ENCODE results near the gene SAT1.
A peak's percentile ranks its signal among the peaks of the same experiment; 100 is the strongest.

Gene SAT1

GRCh38 chrX:23776363-23776762 is 6.6 kb upstream of the SAT1 start:
- no peak for DNase-seq (ENCODE audit: low read depth, low spot score)

DNA sequence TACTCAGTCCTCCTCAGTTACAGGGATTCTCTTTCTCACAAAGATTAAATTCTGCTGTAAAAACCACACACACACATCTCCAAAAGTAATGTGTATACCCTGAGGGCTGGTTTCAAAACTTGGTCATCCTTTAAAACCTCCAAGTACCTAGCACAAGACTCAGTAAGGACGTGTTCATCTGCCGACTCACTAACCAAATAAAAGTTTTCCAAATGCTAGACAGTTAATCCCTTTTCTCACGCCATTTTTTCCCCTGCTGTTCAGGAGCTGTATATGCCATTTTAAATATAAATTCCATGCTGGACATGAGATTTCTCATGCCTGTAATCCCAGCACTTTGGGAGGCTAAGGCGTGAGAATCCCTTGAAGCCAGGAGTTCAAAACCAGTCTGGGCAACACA is 3.9 kb upstream of the SAT1 start:
- DNase-seq (ENCODE audit: low read depth, low spot score): no peak

- no peak for DNase-seq (ENCODE audit: low read depth, low spot score)
These were observed 518 bp upstream of the SAT1 start for GRCh38 chrX:23782455-23782854.

DNA sequence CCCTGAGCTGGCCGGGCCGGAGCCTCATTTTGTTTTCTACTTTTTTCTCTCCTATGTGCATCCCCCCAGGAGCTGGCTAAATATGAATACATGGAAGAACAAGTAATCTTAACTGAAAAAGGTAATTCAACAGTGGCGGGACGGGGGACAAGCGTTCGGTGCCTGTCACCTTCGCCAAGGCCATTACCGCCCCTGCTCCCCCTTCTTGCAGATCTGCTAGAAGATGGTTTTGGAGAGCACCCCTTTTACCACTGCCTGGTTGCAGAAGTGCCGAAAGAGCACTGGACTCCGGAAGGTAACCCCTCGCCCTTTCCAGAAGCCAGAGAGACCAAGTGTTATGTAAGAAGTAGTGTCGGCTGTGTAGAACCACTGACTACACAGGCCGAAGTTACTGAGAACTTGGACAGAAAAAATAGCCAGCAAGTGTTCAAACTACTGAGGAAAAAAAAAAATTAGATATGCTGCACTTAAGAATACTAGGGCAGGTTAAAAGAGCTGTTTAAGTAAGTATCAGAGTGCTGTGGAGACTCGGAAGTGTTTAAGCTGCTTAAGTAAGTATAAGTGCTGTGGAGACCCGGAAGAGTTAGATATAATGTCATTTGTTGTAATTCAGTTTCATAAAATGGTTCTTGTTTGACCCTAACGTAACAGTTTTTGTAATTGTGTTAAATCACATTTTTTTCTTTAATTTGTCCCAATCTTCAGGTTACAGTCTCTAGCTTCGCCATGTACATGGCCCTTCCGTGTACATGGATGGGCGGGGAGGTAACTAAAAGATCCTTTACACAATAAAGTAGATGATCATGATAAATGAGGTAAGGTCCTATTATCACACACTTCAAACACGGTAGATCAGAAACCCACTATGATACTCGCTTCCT is 856 bp downstream of the SAT1 start:
- DNase-seq (ENCODE audit: low read depth, low spot score): no peak

DNA sequence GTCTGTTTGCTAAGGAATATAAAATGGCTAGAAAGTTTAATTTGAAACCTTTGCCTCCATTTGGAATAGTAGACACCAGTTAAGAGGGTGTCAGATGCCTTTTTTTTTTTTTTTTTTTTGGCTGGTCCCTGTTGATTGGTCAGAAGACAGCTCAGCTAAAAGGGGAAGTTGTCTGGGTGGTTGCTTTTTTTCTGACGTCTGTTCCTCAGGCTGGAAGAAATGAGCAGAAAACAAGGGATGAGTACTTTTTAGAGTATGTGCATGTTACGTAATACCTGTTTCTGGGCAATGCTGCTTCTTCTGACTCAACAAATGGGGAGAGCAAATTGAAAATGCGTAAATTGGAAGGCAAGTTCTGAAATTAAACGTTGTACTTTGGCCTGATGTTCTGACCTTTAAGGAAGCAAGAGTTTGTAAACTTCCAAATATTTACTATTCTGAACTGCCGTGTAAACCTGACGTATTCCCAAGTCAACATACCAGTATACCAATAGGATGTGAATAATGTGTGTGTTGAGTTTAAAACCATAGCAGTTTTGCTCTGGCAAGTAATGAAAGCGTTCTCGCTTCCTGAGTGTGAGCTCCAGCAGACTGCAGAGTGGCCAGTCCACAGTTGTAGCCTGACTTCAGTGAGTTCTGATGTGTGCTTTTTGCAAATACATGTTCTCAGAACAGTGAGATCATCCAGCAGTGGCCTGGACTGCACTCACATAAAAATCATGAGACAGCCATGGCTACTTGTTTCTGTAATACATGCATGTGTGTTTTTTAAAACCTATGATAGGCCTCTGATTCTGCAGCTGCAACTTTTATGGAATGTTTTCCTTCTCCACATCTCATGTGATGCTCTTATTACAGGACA is 1.7 kb downstream of the SAT1 start:
- no peak for DNase-seq (ENCODE audit: low read depth, low spot score)

GRCh38 chrX:23785580-23785979 is 2.6 kb downstream of the SAT1 start:
- DNase-seq (ENCODE audit: low read depth, low spot score): no peak

DNA sequence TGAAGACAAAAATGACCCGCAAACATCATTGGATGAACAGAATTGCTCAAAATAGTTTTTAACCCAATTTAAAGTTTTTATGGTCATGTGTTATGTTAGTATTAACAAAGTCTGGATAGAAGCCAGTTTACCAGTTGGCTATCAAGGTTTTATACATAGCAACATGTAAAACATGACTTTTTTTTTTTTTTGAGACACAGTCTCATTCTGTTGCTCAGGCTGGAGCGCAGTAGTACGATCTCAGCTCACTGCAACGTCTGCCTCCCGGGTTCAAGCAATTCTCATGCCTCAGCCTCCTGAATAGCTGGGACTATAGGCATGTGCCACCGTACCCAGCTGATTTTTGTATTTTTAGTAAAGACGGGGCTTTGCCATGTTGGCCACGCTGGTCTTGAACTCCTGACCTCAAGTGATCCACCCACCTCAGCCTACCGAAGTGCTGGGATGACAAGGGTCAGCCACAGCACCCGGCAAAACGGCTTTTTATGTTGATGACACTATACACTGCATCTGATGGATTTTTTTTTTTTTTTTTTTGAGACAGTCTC is 3.4 kb downstream of the SAT1 start:
- no peak for DNase-seq (ENCODE audit: low read depth, low spot score)

DNA sequence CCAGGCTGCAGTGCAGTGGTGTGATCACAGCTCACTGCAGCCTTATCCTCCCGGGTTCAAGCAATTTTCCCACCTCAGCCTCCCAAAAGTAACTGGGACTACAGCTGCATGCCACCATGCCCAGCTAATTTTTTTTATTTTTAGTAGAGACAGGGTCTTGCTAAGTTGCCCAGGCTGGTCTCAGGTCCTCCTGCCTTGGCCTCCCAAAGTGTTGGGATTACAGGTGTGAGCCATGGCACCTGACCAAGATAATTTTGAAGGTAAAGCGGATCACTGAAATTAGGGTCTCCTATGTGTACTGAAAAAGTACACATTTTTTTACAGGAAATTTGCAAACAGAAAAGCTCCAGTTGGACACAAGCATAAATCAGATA is 4.8 kb downstream of the SAT1 start:
- no peak for DNase-seq (ENCODE audit: low read depth, low spot score)

DNA sequence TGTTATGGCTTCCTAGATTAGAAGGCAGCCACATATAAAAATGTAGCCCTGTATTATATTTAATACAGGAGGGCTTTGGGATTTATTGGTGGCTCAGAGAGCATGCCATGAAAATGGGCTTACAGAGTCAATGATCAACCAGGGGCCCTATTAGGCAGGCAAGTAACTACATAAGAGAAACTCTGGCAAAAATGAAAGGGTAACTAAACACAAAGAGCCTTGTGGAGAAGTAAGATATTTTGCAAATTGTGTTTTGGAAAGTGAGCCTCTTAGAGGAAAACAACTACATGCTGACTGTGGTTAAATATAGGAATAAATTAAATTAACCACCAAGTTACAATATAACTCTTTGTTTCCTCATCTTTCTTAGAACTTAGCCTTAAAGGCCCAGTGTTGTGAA is 5.5 kb downstream of the SAT1 start:
- no peak for DNase-seq (ENCODE audit: low read depth, low spot score)

DNA sequence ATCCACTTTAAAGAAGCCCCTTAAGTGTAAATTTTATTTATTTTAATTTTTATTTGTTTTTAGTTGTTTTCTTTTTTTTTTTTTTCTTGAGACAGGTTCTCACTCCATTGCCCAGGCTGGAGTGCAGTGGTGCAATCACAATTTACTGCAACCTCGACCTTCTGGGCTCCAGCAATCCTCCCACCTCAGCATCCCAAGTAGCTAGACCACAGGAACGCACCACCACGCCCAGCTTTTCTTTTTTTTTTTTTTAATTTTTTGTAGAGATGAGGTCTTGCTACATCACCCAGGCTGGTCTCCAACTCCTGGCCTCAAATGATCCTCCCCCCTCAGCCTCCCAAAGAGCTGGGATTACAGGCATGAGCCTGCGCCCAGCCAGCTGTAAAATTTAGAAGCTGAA is 6.0 kb downstream of the SAT1 start:
- DNase-seq (ENCODE audit: low read depth, low spot score): no peak

DNA sequence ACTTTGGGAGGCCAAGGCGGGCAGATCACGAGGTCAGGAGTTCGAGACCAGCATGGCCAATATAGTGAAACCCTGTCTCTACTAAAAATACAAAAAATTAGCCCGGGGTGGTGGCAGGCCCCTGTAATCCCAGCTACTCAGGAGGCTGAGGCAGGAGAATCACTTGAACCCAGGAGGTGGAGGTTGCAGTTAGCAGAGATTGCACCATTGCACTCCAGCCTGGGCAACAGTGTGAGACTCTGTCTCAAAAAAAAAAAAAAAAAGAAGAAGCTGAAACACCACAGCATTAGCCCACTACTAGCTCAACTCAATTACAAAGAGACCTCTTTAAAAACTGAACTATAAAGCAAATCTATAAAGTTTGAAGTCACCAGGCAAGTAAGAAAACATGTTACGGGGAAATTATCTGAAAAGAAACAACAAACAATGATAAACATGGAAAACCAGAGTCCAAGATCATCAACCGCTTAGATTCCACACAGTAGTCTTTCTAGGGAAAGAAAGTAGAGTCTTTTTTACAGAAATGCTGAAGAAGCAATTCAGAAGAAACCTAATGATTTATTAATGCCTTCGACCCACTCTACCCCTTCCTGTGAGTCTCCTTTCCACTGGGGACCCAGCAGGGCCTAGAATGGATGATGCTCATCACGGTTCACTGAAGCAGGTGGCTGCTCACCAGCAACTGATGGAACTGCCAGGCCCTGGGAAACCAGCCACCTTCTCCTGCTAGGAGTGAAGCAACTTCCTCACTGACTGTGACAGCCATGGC is 6.6 kb downstream of the SAT1 start:
- DNase-seq (ENCODE audit: low read depth, low spot score): no peak

- no peak for DNase-seq (ENCODE audit: low read depth, low spot score)
These were observed 7.2 kb downstream of the SAT1 start for GRCh38 chrX:23790155-23790497.

DNA sequence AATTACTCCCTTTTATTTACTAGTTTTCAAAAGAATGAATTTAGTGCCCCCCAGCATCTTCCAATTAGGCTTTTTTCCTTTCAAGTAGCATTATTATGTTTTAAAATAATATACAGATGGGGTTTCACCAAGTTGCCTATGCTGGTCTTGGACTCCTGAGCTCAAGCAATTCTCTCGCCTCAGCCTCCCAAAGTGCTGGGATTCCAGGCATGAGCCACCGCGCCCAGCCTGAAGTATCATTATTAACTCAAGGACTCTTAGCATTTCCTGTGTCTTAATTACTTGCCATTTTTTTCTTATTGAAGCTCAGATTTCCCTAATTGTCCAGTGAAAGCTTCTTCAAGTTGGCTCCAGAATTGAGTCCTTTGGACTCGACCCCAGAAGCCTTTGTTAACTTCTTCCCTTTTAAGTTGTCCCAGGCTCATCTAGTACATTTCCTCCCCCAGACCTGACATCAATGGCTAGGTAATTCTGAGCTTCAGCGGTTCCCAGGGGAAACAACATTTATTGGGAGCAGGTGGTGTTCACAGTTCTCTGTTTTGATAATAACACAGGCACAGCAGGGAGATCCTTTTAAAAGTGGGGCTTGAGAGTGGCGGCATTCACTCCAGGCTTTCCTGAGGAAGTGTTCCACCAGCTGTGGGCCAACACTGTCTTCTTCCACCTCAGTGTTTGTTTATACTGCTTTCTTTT is 10.0 kb downstream of the SAT1 start:
- peak; percentile 45 for DNase-seq (ENCODE audit: low read depth, low spot score)

- DNase-seq (ENCODE audit: low read depth, low spot score): no peak
These were observed 12.2 kb downstream of the SAT1 start for GRCh38 chrX:23795221-23795620.

- DNase-seq (ENCODE audit: low read depth, low spot score): no peak
These were observed 14.6 kb downstream of the SAT1 start for GRCh38 chrX:23797371-23798128.

- no peak for DNase-seq (ENCODE audit: low read depth, low spot score)
These were observed 16.6 kb downstream of the SAT1 start for GRCh38 chrX:23799469-23800065.

GRCh38 chrX:23802431-23802830 is 19.5 kb downstream of the SAT1 start:
- DNase-seq (ENCODE audit: low read depth, low spot score): no peak

DNA sequence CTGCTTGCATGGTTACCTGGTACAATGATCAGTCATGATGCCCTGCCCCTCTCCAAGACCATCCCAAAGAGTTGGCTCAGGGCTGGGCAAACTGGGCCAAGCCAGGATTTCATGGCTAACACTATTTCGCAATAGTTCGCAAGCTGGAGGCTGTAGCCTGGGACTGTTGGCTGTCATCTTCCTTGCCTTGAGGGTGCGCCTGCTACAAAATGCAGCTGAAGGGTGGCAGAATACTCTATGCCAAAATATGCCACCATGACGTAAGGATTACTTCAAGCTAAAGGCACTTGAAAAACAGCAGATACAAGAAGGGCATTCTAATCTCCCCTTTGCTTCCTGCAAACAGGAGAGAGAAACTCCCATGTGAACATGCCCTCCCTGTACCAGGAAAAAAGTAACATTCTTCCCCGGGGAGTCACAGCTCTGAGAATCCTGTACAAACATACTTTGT is 21.0 kb downstream of the SAT1 start:
- DNase-seq (ENCODE audit: low read depth, low spot score): no peak

GRCh38 chrX:23804578-23804977 is 21.6 kb downstream of the SAT1 start:
- no peak for DNase-seq (ENCODE audit: low read depth, low spot score)

- no peak for DNase-seq (ENCODE audit: low read depth, low spot score)
These were observed 22.4 kb downstream of the SAT1 start for GRCh38 chrX:23805389-23805788.
